Subcutaneous abdominal adipose tissue (tissue), 5 donors: Measurements from ENCODE around the gene PIP5K1B.
"Not testable (repeated sequence)": the region's sequence is repeated elsewhere in the genome, so short reads cannot be mapped to it uniquely, and the experiment has no call there.

ENCODE experiments used
- H3K27ac ChIP-seq: one replicate; pipeline ENCODE4 v1.7.0; 2013; ENCODE audit warnings: low read depth, mild to moderate bottlenecking, inconsistent platforms, low read length, moderate library complexity
- H3K27me3 ChIP-seq, 5 donors: one replicate each; pipeline ENCODE4 v1.7.0; 2013; ENCODE audit warnings: low read length in 5 of 5, inconsistent platforms in 1 of 5; ENCODE audit not compliant: control insufficient read depth in 5 of 5, insufficient read depth in 4 of 5
- H3K36me3 ChIP-seq, 5 donors: one replicate each; pipeline ENCODE4 v1.7.0; 2013; ENCODE audit warnings: low read length in 5 of 5; ENCODE audit not compliant: control insufficient read depth in 5 of 5, insufficient read depth in 5 of 5
- H3K4me1 ChIP-seq, 5 donors: one replicate each; pipeline ENCODE4 v1.7.0; 2013; ENCODE audit warnings: low read length in 5 of 5, mild to moderate bottlenecking in 3 of 5, moderate library complexity in 1 of 5; ENCODE audit not compliant: control insufficient read depth in 5 of 5, insufficient read depth in 5 of 5
- H3K4me3 ChIP-seq, 5 donors: one replicate each; pipeline ENCODE4 v1.7.0; 2013; ENCODE audit warnings: low read length in 5 of 5, low read depth in 1 of 5
- H3K9ac ChIP-seq, 5 donors: one replicate each; pipeline ENCODE4 v1.7.0; 2013; ENCODE audit warnings: low read length in 5 of 5, mild to moderate bottlenecking in 4 of 5, moderate library complexity in 3 of 5
- H3K9me3 ChIP-seq, 5 donors: one replicate each; pipeline ENCODE4 v1.7.0; 2013; ENCODE audit warnings: low read length in 5 of 5; ENCODE audit not compliant: control insufficient read depth in 5 of 5
- donor health status: healthy.
- donor health status: healthy.
- donor health status: healthy.
- donor health status: healthy.
- donor health status: healthy.

The PIP5K1B gene

GRCh38 chr9:69049094-69049493 is 344.1 kb downstream of the PIP5K1B start:
- peaks cover 8 to 32% (median 21%) of the 10 kb centered on the region in 5 donors for H3K36me3 ChIP-seq
- H3K9ac ChIP-seq, result no peak overlapping the region
- peaks cover 2 to 21% (median 14%) of the 10 kb centered on the region in 5 donors for H3K4me1 ChIP-seq
- H3K4me3 ChIP-seq, result no peak overlapping the region
- H3K27me3 ChIP-seq, result no peaks in the 10 kb centered on the region
- no peak overlapping the region for H3K27ac ChIP-seq
- no peaks in the 10 kb centered on the region for H3K9me3 ChIP-seq

DNA sequence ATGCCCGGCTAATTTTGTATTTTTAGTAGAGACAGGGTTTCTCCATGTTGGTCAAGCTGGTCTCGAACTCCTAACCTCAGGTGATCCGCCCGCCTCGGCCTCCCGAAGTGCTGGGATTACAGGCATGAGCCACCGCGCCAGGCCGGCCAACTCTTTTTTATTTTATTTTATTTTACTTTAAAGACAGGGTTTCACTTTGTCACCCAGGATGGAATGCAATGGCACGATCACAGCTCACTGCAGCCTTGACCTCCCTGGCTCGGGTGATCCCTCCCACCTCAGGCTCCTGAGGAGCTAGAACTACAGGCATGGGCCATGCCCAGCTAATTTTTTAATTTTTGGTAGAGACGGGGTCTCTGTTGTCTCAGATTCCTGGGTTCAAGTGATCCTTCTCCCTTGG is 345.9 kb downstream of the PIP5K1B start:
- not testable (repeated sequence) for H3K27ac ChIP-seq, H3K9ac ChIP-seq, H3K4me3 ChIP-seq, H3K27me3 ChIP-seq, H3K9me3 ChIP-seq
- Histone ChIP-seq H3K4me1 (peaks cover 0 to 15% (median 7%) of the 10 kb centered on the region in 5 donors), H3K36me3 (peaks cover 8 to 32% (median 21%) of the 10 kb centered on the region in 5 donors)

DNA sequence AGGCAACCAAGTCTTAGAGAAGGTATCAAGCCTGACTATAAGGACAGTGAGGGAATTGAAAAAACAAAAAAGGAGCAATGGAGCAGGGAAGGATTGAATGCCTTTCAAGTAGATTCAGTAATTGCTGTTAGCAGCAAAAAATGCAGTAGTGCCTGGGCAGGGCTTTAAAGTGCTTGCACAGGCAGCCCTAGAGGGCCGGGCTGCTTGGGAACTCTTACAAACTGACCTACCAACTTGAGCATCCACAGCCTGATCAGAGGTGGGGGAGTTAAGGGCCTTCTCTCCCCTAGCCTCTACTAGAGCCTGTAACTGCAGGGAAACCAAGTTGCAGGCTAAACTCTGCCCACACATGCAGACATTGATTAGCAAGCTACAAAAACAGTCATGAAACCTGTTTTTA is 349.9 kb downstream of the PIP5K1B start:
- Histone ChIP-seq H3K27me3 (no peaks in the 10 kb centered on the region), H3K9ac (no peak overlapping the region), H3K27ac (no peak overlapping the region), H3K36me3 (peaks cover 3 to 16% (median 12%) of the 10 kb centered on the region in 5 donors), H3K4me3 (no peak overlapping the region), H3K4me1 (no peaks in the 10 kb centered on the region), H3K9me3 (no peaks in the 10 kb centered on the region)

DNA sequence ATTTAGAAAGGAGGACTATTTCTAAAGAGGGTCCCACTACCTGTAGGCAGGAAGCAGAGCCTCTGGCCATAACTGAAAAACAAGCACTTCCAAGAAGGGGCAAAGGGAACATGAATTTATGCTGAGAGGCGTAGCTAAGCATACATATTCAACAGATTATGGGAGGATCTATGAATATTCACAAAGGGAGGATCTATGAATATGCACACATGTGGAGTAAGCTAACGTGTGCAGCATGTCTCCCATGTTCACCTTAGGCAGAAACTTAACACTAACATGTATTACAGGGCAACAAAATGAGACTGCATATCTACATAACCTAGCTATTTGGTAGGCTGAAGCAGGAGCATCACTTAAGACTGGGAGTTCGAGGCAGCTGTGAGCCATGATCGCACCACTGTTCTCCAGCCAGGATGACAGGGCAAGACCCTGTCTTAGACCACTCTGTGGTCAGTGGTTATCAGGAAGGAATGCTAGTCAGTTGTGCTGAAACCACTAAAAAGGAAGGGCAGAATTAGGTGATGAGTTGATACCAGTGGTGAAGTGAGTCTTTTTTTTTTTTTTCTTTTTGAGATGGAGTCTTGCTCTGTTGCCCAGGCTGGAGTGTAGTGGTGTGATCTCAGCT is 351.3 kb downstream of the PIP5K1B start:
- peaks cover 0 to 23% (median 14%) of the 10 kb centered on the region in 5 donors for H3K36me3 ChIP-seq
- no peak overlapping the region for H3K27ac ChIP-seq
- H3K4me3 ChIP-seq, result no peak overlapping the region
- peak overlapping the region in 1 of 5 donors; percentile 35 for H3K9ac ChIP-seq
- H3K4me1 ChIP-seq, result no peaks in the 10 kb centered on the region
- no peaks in the 10 kb centered on the region for H3K9me3 ChIP-seq
- H3K27me3 ChIP-seq, result no peaks in the 10 kb centered on the region

- Histone ChIP-seq H3K4me3 (no peak overlapping the region), H3K4me1 (no peaks in the 10 kb centered on the region), H3K9me3 (no peaks in the 10 kb centered on the region), H3K27me3 (no peaks in the 10 kb centered on the region), H3K9ac (peak overlapping the region in 1 of 5 donors; percentile 5), H3K27ac (no peak overlapping the region), H3K36me3 (peaks cover 0 to 23% (median 14%) of the 10 kb centered on the region in 5 donors)
Observed at GRCh38 chr9:69058101-69058500, 353.1 kb downstream of the PIP5K1B start.
